CMK (cell line): ENCODE data around the gene NCCRP1.

ENCODE experiments used
- DNase-seq: peaks from one replicate; pipeline ENCODE4 v3.0.0-alpha.2; 2010; ENCODE audit warnings: low read depth

The NCCRP1 gene

DNA sequence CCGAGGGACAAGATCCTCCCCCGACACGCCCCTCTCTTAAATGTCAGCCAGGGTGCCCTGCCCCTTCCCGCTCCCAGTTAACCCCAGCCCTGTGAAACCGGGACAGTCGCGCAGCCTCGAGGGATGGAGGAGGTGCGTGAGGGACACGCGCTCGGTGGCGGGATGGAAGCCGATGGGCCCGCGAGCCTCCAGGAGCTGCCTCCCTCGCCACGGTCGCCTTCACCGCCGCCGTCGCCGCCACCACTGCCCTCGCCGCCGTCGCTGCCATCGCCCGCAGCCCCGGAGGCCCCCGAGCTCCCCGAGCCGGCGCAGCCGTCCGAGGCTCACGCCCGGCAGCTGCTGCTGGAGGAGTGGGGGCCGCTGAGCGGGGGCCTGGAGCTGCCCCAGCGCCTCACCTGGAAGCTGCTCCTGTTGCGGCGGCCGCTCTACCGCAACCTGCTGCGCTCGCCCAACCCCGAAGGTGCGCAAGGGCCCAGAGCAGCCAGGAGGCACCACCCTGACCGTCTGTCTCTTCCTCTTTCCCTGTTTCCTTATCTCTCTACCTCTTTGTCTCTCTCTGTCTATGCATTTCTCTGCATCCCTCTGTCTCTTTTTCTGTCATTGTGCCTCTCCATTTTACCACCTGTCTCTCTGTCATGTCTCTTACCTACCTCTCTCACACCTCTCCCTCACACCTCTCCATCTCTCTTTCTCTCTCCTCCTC, at the start of gene NCCRP1:
TSS of gene NCCRP1 (plus strand) at position 105 of the 703 bp plus-strand sequence. CDS start at position 124, 19 bp downstream.
- no peak for DNase-seq

DNA sequence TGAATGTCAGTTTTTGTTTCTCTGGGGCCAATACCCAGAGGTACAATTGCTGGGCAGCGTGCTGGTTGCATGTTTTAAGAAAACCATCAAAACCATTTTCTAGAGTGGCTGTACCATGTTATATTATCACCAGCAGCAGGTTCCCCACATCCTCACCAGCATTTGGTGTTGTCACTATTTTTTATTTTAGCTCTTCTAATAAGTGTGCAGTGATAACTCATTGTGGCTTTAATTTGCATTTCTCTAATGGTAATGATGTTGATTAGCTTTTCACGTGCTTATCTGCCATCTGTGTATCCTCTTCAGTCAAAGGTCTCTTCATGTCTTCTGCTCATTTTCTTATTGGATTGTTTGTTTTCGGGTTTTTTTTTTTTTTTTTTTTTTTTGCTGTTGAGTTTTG, 49.3 kb upstream of the NCCRP1 start:
- DNase-seq, result no peak

DNA sequence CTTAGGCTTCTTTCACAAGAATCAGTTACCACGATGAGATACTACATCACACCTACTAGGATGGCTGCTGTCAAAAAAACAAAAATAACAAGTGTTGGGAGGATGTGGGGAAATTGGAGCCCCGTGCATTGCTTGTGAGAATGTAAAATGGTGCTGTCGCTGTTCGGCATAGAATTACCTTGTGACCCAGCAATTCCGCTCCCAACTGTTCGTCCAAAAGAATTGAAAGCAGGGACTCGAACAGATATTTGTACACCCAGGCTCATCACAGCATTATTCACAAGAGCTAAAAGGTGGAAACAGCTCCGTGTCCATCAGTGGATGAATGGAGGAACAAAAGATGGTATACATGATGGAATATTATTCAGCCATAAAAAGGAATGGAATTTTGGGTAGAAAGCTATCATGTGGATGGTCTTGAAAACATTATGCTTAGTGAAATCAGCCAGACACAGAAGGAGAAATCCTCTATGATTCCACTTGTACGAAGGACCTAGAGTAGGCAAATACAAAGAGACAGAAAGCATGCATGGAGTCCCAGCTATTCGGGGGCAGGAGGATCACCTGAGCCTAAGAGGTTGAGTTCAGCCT, 47.7 kb upstream of the NCCRP1 start:
- no peak for DNase-seq

- no peak for DNase-seq
Measured at GRCh38 chr19:39150235-39150634, 46.5 kb upstream of the NCCRP1 start.

GRCh38 chr19:39150807-39151600, 45.8 kb upstream of the NCCRP1 start:
- no peak for DNase-seq

DNA sequence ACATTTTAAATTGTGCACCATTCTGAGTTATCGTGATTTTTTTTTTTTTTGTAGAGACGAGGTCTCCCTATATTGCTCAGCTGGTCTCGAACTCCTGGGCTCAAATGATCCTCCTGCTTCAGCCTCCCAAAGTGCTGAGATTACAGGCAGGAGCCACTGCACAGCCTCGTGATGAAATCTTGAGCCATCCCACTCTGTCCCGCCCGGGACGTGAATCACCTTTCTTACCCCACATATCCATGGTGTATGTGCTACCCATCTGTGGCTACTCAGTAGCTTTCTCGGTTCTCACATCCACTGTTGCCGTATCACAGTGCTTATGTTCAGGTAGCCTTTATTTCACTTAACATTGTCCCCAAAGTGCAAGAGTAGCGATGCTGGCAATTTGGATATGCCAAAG, 44.7 kb upstream of the NCCRP1 start:
- no peak for DNase-seq

GRCh38 chr19:39154100-39154628, 42.6 kb upstream of the NCCRP1 start:
- DNase-seq, result no peak

DNA sequence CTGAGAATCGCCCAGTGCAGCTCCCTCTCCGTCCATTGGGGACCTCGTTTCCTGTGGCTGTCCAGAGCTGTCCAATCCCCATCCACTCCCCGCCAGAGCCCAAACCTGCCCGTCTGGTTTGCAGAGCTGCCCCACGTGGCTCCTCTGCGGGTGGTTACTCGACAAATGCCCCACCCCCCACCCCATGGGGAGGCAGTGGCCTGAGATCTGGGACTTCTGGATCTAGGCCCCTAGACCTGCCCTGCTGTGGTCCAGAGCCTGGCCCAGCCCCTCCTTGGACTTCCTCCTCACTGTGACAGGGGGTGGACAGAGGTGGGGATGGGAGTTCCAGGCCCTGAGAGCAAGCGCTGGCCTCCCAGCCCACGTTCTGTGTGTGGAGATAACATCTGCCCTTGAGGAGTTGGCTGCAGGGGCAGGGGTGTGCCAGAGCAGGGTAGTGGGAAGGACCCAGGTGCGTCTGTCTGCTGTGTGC, 42.1 kb upstream of the NCCRP1 start:
- peak; percentile 78 for DNase-seq

DNA sequence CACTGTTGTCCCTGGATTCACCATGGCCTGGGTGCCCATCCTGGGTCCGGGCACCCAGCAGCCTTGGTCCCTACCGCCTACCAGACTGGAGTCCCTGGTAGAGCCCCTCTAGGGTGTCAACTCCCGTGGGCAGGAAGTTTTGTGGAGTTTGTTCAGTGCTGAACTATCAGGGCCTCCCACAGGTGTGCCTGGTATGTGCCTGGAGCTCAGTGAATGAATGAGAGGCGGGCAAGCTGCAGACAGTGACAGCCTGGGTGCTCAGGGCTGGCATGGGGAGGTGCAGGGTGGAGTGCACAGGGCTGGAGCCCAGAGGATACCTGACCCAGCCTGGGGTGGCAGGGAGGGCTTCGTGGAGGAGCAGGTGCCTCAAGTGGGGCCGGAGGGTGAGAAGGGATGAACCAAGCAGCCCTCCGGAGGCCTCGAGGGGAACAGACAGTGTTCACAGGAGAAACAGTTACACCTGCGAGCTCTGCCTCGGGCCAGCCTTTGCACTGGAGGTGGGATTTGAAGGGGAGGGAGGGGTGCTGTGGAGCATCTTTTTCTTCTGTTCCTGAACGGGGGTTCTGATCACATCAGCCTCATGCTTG, 41.6 kb upstream of the NCCRP1 start:
- no peak for DNase-seq

- DNase-seq, result no peak
Measured at GRCh38 chr19:39155741-39156140, 41.0 kb upstream of the NCCRP1 start.

DNA sequence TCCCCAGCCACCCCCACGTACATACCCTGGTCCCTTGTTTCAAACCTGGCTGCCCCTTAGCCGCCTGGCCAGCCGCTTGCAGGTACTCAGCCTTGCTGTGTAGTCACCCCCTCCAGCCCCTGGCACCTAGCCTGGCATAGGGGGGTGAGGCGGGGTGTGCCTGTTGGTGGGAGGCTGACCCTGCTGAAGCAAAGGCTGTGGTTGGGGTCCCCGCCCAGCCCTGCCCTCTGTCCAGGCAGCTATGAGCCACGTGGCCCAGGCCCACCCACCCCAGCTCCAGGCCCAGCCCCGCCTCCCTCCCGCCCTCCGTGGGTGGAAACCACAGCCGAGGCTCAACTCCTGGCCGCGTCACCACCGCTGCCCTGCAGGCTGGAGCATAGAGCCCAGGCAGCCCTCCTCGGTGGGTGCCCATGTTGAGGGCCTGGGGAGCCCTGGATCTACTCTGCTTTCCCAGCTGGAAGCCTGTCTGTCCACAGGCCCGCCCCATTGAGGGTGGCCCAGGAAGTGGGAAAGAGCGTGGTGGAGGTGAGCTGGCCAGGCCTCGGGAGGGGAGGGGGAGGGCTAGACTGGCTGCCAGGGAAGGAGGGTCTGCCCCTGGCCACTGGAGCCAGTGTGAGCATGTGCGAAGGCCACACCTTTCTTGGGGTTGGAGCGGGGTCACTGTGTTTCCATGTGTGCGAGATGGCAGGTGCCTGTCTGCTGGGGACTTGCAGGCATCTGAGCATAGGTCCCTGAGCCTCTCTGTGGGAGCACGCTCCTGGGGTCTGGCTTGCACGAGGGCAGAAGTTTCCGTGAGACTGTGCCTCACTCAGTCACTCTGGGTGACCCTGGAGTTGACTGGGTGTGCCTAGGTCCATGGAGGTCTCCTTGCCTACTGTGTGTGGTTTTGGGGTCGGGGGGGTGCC, 40.2 kb upstream of the NCCRP1 start:
- DNase-seq, result peak; percentile 27

- DNase-seq, result no peak
Measured at GRCh38 chr19:39157275-39157996, 39.3 kb upstream of the NCCRP1 start.

- no peak for DNase-seq
Measured at GRCh38 chr19:39157997-39158389, 38.8 kb upstream of the NCCRP1 start.

- no peak for DNase-seq
Measured at GRCh38 chr19:39158646-39159260, 38.0 kb upstream of the NCCRP1 start.

DNA sequence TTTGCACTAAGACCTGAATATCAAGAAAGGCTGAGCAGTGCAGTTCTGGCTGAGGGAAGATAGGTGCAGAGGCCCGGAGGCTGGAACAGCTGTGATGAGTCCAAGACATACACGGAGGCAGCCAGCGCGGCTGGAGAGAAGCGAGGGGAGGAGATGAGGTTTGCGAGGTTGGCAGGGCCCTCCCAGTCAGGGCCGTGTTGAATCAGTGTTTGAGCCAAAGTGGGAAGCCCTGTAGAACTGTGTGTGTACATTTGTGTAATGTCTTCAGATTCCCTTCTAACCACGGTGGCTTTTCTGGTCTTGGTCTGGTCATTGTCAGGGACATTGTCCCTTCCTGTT, 36.3 kb upstream of the NCCRP1 start:
- DNase-seq, result no peak

GRCh38 chr19:39160889-39161672, 35.7 kb upstream of the NCCRP1 start:
- DNase-seq, result no peak

DNA sequence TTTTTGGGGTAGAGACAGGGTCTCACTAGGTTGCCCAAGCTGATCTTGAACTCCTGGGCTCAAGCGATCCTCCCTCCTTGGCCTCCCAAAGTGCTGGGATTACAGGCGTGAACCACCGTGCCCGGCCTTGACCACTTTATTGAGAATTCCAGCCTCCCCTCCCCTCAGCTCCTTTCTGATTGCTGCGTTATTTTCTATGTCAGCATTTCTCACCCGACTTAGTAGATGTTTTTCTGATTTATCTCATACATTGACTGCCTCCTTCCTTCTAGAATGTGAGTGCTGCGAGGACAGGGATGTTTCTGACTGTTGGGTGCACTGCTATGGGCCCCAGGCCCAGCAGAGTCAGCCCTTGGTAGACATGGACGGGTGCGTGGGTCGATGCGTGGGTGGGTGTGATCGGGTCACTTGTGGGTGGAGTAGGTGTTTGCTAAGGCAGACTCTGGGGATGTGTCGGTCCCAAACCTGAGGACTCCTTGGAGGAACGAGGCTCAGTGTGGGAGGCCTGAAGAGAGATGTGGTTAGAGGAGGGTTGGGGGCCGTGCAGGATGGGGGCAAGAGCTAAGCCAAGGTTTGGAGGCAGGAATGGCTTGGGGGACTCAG, 34.2 kb upstream of the NCCRP1 start:
- no peak for DNase-seq

DNA sequence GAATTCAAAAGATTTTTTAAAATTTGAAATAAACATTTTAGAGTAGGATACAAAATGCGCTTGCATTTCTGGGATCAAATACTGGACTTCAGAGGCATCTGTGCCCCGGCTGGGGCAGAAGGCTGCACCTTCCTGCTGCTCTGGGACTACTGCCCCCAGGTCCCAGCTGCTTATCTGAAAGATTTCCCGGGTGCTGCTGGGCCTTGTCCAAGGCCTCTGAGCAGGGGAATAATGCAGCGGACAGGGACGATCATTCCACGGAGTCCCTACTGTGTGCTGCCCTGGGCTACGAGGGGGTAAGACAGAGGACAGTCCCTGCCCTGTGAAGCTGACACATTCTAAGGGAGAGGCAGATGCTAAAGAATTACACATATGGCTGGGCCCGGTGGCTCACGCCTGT, 33.1 kb upstream of the NCCRP1 start:
- DNase-seq, result no peak

DNA sequence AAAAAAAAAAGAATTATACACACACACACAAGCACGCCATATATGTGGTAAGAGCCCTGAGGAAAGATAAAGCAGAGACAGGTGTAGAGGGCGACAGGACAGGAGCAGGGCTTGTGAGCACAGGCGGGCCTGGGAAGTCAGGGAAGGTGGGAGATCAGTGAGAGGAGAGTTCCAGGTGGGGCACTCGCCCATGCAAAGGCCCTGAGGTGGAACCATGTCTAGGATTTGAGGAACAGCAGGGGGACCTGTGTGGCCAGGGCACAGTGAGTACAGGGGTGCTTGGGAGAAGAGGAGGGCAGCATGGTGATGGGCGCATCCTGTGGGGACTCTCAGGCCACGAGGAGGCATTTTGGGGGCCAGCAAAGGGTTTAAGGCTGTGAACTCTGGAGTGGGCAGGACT, 32.5 kb upstream of the NCCRP1 start:
- no peak for DNase-seq
